ENCODE measurements around the gene TM9SF4.
"Not testable (repeated sequence)": the region's sequence is repeated elsewhere in the genome, so short reads cannot be mapped to it uniquely, and the experiment has no call there.

The TM9SF4 gene

DNA sequence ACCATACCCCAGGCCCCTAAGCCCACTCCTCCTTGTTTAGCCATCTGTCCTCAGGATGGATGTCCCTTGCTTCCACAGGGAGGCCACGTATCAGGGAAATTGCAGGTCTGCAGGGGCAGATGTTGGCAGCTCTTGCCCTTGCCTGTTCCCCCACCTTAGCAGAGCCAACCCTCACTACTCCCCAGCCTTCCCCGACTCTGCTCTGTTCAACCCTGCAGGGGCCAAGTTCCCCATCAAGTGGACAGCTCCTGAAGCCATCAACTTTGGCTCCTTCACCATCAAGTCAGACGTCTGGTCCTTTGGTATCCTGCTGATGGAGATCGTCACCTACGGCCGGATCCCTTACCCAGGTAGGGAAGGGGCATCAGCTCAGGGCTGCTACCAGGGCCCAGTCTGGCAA is 10.7 kb upstream of the TM9SF4 start:
- DNase-seq = no peak

DNA sequence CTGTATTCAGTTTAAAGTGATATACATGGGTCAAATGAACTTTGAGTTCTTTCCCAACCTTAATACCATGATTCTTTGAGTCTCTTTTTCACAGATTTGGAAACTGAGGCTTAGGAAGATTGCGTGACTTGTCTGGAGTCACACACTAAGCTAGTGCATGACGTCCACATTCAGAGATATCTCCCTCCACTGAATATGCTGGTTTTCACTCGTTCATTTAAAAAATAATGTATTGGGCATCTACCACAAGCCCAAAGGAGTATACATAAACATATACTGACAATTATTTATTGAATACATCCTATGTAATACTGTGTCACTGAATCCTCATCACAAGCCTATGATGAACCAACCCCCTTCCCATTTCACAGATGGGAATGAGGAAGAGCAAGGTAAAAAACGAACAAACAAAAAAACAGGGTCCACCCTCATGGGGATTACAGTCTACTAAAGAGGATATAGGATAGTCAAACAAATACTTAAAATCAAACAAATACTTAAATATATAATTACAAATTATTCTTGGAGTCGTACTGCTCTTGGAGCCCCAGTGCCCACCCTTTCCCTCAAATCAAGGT is 611 bp upstream of the TM9SF4 start:
- DNase-seq = no peak

- no peak for DNase-seq
These were observed 725 bp downstream of the TM9SF4 start for GRCh38 chr20:32110173-32110704.

DNA sequence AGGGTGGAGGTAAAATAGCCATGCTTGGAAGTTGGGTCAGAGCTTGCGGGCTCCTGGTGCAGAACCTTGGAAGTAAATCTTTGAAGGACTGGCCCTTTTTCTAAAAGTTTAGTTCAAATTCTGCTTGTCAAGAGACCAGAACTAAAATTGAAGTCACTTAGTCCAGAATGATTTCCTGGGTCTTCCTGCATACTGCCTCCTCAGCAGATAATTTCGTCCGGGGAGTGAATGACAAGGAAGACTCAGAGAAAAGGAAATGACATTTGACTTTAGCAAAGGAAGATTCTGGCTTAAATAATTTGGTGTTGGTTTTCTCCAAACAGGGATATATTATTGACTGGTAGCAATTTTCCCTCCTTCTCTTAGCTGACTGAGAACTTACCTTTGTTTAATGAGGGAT is 1.2 kb downstream of the TM9SF4 start:
- DNase-seq = no peak

DNA sequence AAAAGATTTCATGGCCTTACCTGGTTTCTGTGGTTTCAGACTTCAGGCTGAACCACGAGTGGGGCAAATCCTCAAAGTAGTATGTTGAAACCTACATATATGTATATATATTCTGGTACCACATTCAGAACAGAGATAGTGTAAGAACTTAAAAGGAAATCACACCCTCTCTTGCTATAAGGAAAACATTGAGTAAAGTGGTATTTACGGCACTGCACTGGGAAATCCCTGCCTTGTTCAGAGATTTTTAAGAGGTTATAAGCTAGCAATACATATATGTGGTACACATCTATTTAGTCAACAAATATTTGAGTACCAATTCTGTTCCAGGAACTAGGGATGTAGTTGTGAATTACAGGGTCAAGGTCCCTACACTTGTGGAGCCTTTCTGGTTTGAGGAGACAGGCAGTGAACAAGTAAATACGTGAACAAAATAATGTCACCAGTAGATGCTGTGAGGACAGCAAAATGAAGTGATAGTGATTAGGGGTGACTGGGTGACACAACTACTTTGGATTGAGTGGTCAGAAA is 1.7 kb downstream of the TM9SF4 start:
- no peak for DNase-seq

GRCh38 chr20:32111753-32112152 is 2.2 kb downstream of the TM9SF4 start:
- no peak for DNase-seq

GRCh38 chr20:32112841-32113240 is 3.3 kb downstream of the TM9SF4 start:
- no peak for DNase-seq

DNA sequence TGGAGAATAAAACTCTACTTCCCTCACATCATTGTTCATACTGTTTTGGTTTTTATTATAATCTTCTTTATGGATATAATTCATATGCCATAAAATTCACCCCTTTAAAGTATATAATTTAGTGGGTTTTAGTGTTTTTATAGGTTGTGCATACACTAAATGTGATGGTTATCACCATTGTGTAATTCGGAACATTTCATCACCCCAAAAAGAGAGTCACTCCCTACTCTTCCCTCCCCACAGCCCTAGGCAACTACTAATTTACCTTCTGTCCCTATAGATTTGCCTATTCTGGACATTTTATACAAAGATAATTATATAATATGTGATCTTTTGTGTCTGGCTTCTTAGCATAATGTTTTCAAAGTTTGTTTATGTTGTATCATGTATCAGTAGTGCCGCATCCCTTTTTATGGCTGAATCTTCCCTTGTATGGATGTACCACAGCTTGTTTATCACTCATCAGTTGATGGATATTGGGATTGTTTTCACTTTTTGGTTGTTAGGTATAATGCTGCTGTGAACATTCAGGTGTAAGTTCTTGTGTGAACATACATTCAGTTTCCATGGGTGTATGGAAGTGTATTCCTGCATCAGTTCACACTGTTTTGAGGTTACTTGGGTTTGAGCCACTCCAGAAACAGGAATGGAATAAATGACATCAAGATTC is 4.2 kb downstream of the TM9SF4 start:
- DNase-seq = no peak

GRCh38 chr20:32114305-32114960 is 4.9 kb downstream of the TM9SF4 start:
- DNase-seq = no peak

DNA sequence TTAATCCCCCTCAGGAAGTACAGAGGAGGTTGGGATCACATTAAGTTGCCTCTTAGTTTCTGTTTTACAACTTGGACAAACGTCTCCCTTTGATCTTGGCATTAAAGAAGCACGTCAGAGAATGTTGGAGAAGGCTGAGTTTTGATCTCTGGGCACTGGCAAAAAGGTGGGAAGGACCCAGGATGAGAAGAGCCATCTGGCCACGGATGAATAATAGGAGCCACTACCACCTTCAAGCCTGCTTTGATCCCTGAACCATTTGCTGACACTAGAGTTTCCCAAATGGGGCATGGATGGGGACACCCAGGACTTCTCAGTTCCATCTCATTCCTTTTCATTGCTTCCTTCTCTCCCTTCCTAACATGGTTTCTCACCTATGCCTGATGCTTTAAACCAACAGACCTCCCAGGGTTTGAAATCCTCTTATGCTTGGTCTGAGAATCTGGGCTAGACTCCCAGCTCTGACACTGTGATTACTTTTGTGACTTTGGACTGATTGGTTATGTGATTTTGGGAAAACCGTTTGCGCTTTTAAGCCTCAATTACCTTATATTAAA is 5.8 kb downstream of the TM9SF4 start:
- DNase-seq = no peak

- DNase-seq = no peak
These were observed 6.6 kb downstream of the TM9SF4 start for GRCh38 chr20:32116079-32116521.

DNA sequence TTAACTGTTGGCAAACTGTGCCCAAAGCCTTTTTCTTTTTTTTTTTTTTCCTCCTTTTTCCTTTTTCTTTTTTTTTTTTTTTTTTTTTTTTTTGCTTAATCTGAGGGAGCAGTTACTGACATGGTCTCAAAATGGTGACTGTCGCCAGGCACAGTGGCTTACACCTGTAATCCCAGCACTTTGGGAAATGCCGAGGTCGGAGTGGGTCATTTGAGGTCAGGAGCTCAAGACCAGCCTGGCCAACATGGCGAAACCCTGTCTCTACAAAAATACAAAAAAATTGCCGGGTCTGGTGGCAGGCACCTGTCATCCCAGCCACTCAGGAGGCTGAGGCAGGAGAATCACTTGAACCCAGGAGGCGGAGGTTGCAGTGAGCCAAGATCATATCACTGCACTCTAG is 7.3 kb downstream of the TM9SF4 start:
- not testable (repeated sequence) for DNase-seq

- DNase-seq = not testable (repeated sequence)
These were observed 8.9 kb downstream of the TM9SF4 start for GRCh38 chr20:32118427-32118826.

DNA sequence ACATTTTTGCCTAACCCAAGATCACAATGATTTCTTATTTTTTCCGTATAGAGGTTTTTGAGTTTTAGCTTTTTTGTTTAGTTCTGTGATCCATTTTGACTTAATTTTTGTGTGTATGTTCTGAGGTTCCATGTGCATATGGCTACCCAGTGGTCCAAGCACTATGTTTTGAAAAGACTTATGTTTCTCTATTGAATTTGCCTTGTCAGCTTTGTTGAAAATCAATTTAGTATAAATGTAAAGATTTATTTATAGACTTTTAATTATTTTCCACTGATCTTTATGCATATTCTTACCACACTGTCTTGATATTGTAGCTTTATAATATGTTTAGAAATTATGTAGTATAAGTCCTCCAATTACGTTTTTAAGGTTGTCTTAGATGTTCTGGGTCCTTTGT is 10.2 kb downstream of the TM9SF4 start:
- no peak for DNase-seq

DNA sequence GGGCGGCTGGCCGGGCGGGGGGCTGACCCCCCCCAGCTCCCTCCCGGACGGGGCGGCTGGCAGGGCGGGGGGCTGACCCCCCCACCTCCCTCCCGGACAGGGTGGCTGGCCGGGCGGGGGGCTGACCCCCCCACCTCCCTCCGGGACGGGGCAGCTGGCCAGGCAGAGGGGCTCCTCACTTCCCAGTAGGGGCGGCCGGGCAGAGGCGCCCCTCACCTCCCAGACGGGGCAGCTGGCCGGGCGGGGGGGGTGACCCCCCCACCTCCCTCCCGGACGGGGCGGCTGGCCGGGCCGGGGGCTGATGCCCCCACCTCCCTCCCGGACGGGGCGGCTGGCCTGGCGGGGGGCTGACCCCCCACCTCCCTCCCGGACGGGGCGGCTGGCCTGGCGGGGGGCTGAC is 12.4 kb downstream of the TM9SF4 start:
- not testable (repeated sequence) for DNase-seq

GRCh38 chr20:32123088-32123487 is 13.6 kb downstream of the TM9SF4 start:
- no peak for DNase-seq

DNA sequence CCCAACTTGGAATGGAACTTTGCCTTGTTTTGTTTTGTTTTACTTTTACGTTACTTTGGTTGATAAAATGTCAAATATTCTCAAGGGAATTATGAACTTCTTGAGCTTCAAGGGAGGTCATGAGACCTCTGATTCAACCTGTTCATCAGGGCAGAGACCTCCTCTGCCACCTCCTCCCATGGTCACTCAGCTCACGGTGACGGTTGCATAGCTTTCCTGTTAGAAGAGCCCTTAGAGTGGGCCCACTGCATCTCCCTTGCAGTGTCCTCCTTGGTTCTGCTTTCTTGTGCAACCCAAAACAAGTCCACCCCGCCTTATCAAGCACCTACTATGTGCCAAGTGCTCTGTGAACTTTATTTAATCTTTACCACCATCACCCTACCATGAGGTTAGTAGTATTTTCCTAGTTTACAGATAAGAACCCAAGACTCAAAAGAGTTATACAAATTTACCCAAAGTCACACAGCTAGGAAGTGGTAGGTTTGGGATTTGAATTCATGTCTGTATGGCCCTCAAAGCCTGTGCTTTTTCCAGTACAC is 15.5 kb downstream of the TM9SF4 start:
- DNase-seq = no peak

GRCh38 chr20:32125506-32125905 is 16.0 kb downstream of the TM9SF4 start:
- no peak for DNase-seq

DNA sequence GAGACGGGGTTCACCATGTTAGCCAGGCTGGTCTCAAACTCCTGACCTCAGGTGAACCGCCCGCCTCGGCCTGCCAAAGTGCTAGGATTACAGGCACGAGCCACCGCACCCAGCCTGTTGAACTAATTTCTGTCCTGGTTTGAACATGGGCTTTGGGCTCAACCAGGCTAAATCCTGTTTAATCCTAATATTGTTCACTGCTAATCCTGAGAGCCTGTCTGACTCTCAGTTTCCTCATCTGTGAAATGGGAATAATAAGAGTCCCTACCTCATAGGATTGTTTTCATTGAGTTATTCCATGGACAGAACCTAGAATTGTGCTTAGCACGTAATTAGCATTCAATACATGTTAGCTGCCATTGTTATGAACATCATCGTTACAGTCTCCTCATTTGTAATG is 17.4 kb downstream of the TM9SF4 start:
- DNase-seq = no peak

DNA sequence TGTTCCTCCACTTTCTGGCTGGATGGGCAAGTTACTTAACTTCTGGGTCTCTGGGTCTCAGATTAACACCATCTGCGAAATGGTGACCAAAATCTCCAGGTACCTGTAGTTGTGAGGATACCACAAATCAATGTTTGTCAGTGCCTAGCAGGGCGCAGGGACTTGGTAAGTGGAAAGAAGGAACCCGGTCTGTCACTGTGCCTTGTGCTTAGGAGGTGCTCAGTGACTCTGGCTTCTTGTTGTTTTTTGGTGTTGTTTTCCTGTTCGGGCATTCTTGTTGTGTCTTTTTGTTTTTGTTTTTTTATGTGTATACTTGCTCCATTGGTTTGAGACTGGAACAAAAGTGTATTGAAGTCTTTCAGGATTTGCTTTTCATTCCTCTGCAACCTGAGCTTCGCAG is 17.8 kb downstream of the TM9SF4 start:
- DNase-seq = no peak

DNA sequence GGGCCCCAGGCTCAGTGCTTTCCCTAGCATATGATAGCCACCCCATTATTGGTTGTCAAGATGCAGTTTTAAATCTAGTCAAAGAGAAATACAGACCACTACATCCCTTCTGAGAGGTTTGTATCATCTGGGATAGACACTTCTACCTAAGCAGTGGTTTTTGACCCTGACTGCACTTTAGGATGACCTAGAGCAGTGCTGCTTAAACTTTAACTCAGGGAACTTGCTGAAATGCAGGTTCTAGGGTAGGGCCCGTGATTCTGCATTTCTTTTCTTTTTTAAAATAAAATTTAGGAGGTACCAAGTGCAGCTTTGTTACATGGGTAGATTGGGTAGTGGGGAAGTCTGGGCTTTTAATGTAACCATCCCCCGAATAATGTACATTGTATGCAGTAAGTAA is 18.7 kb downstream of the TM9SF4 start:
- DNase-seq = no peak

DNA sequence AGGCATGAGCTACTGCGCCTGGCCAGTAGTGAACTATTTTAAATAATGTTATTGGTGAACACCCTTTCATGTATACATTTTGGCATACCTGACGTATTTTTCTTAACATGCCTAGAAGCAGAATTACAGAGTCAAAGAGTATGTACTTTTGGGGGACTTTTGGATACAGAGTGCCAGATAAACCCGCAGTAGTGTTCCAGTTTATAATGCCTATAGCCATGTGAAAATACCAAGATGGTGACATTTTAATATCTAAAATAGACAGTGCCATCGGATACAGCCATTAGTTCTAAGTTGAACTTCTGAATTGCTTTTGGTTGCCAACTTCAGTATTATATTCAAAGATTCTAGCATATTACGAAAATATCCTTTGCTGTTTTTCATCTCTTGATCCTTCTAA is 20.3 kb downstream of the TM9SF4 start:
- no peak for DNase-seq

- no peak for DNase-seq
These were observed 20.8 kb downstream of the TM9SF4 start for GRCh38 chr20:32130352-32130751.

Measured in NCI-H2081 treated with DMSO at 0.1 percent for 48 hours (cell line).